Gastroesophageal sphincter (tissue), 3 donors: ENCODE results near the gene CYP2D6.
"Not testable (repeated sequence)": the region's sequence is repeated elsewhere in the genome, so short reads cannot be mapped to it uniquely, and the experiment has no call there.

Experiments
- EP300 ChIP-seq: sonication (generic); formaldehyde crosslinking; IDR thresholded peaks from one replicate; pipeline ENCODE4 v1.6.1; 2017; ENCODE audit warnings: antibody characterized with exemption, mild to moderate bottlenecking
- POLR2A ChIP-seq, 2 donors: fragments of 450-650 bp; IDR thresholded peaks; one replicate each; pipeline ENCODE4 v1.6.1; 2017; ENCODE audit warnings: antibody characterized with exemption in 2 of 2, mild to moderate bottlenecking in 2 of 2, moderate library complexity in 1 of 2
- TF ChIP-seq, protein P1 (sequence below), 4 experiments: fragments of 200-600 bp in 2 of 4; fragments of 450-650 bp in 2 of 4; sonication (generic) in 1 of 4; IDR thresholded peaks; one replicate each; pipeline ENCODE4 v1.5.1; 2017 to 2019; ENCODE audit warnings: antibody characterized with exemption in 4 of 4, mild to moderate bottlenecking in 2 of 4, moderate library complexity in 2 of 4

DNA sequence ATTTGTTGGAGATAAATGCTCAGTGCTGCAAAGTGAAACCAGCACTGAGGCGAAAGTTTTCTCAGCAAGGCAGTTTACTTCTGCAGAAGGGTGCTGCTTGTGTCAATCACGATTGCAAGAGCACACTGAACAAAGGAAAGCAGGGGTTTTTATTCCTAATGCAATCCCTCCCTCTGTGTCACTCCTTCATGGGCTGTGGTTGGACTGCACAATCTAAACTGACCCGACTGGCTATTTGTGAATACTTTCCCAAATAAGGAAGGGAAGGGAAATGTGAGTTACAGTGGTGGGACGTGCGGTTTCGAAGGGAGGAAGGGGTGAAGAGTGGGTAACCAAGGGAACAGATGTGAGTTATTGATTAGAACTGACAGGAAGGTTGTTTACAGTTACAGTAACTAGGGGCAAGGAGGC, 15.2 kb downstream of the CYP2D6 start:
- TF ChIP-seq, protein P1, sequence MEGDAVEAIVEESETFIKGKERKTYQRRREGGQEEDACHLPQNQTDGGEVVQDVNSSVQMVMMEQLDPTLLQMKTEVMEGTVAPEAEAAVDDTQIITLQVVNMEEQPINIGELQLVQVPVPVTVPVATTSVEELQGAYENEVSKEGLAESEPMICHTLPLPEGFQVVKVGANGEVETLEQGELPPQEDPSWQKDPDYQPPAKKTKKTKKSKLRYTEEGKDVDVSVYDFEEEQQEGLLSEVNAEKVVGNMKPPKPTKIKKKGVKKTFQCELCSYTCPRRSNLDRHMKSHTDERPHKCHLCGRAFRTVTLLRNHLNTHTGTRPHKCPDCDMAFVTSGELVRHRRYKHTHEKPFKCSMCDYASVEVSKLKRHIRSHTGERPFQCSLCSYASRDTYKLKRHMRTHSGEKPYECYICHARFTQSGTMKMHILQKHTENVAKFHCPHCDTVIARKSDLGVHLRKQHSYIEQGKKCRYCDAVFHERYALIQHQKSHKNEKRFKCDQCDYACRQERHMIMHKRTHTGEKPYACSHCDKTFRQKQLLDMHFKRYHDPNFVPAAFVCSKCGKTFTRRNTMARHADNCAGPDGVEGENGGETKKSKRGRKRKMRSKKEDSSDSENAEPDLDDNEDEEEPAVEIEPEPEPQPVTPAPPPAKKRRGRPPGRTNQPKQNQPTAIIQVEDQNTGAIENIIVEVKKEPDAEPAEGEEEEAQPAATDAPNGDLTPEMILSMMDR (IDR thresholded peaks at IDR 0.05): not testable (repeated sequence)
- TF ChIP-seq POLR2A (IDR thresholded peaks at IDR 0.05); EP300: not testable (repeated sequence)
